ENCODE data around the gene PTPRN2. TPM values are rescaled to one million over a fixed set of nuclear protein-coding genes. Genes with fewer than 3 reads are reported as not detected.

Gene PTPRN2
- total and polyA plus RNA-seq, 9 of the 15 experiments (the other 6 are each of a cell fraction or from before 2014, with no cell fraction given) = not detected

DNA sequence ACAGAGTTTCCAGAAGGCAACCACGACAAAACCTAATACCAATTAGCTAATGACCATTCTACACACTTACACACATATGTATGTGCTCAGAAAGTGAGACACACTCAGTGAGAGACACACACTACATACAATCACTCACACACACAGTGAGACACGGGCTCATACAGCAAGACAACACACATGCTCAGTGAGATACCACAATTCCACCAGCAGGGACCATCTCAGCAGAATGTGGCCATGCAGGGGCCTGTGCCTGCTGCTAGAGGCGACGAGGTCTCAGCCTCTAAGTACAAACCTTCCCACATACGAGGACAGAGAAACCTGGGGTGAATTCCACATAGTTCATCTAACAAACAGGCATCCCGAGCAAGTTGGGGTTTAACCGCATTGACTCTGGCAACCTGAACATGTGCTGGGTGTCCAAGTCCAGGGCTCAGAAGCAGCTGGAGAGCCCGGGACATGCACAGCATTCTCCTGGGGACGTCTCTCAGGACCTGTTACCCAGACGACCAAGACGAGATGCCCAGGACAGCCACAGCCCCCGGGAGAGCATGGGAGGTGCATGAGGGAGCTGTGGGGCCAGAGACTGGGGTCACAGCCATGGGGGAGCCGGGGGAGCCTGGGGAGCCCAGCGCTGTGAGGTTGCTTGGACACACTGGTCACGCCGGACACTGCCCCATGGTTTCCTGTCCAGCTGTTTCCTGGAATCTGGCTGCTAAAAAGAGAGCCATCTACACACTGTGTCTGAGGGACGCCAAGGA lies 523.6 kb downstream of the PTPRN2 start:
- ATAC-seq = no peak
- Histone ChIP-seq H3K36me3 (ENCODE audit: control insufficient read depth, insufficient read depth, low read length) (no peaks in the 10 kb centered on the region), H3K9me3 (replicated peaks; ENCODE audit: control insufficient read depth, insufficient read depth, low read depth, low read length) (0 out of 2 replicates have a peak, but pooled peaks cover 3% of the 10 kb centered on the region), H3K4me3 (no peak overlapping the region), H4K20me1 (replicated peaks; ENCODE audit: control insufficient read depth, insufficient read depth, low read length) (no peaks in the 10 kb centered on the region), H3K4me2 (ENCODE audit: insufficient read depth, low read length) (no peak overlapping the region), H3K9me1 (ENCODE audit: control insufficient read depth, insufficient read depth, low read length) (no peaks in the 10 kb centered on the region), H3K79me2 (ENCODE audit: control insufficient read depth, insufficient read depth, low read length) (no peaks in the 10 kb centered on the region), H2AFZ (ENCODE audit: low read depth, low read length) (no peak overlapping the region), H3K27ac (ENCODE audit: extremely low read depth, low read depth, low read length) (no peak overlapping the region), H3K4me1 (replicated peaks in 1 of 2; ENCODE audit: control insufficient read depth in 2 of 2, insufficient read depth in 2 of 2, low read length in 2 of 2) (no peaks in the 10 kb centered on the region), H3K9ac (ENCODE audit: insufficient read depth in 1 of 2, low read depth in 2 of 2, low read length in 2 of 2) (no peak overlapping the region), H3K27me3 (ENCODE audit: control insufficient read depth in 2 of 2, insufficient read depth in 2 of 2, low read length in 2 of 2) (peaks cover 14 to 33% of the 10 kb centered on the region in 2 experiments; a peak in 3 of 5 replicates)
- intact Hi-C loops (cut with micrococcal nuclease) (no loop called here), in situ Hi-C loops (cut with MboI) (no loop called here)
- no peak for DNase-seq (ENCODE audit: extremely low read depth in 1 of 4, low spot score in 3 of 4)
- POLR2A ChIA-PET = no interaction called here
- CTCF ChIA-PET (ENCODE audit: low intra/inter-chr PET ratio) = no interaction called here
- no TSS peak for BruUV-seq (replicated peaks)
- WGBS (ENCODE audit: insufficient coverage, low coverage, missing lambda C conversion rate) = under 1% methylated on average over 17 of the region's 17 CpGs
- FAIRE-seq = no peak
- TF ChIP-seq, protein P1, sequence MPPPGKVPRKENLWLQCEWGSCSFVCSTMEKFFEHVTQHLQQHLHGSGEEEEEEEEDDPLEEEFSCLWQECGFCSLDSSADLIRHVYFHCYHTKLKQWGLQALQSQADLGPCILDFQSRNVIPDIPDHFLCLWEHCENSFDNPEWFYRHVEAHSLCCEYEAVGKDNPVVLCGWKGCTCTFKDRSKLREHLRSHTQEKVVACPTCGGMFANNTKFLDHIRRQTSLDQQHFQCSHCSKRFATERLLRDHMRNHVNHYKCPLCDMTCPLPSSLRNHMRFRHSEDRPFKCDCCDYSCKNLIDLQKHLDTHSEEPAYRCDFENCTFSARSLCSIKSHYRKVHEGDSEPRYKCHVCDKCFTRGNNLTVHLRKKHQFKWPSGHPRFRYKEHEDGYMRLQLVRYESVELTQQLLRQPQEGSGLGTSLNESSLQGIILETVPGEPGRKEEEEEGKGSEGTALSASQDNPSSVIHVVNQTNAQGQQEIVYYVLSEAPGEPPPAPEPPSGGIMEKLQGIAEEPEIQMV (tag; conservative IDR thresholded peaks at IDR 0.05; ENCODE audit: low read depth) = no peak
- TF ChIP-seq BRCA1 (IDR thresholded peaks at IDR 0.05) (no peak), BRCA1 (CRISPR knock-in tag; IDR thresholded peaks at IDR 0.05) (no peak), KLF16 (IDR thresholded peaks at IDR 0.05) (no peak), ZNF174 (CRISPR knock-in tag; IDR thresholded peaks at IDR 0.05) (no peak), TEAD4 (IDR thresholded peaks at IDR 0.05; ENCODE audit: low read length) (no peak), TEAD4 (CRISPR knock-in tag; IDR thresholded peaks at IDR 0.05; ENCODE audit: borderline replicate concordance) (no peak), CBFA2T2 (conservative IDR thresholded peaks at IDR 0.05) (no peak), RNF2 (IDR thresholded peaks at IDR 0.05) (no peak), RBM25 (IDR thresholded peaks at IDR 0.05; ENCODE audit: low read depth, low read length, severe bottlenecking) (no peak)
- TF ChIP-seq, protein P2, sequence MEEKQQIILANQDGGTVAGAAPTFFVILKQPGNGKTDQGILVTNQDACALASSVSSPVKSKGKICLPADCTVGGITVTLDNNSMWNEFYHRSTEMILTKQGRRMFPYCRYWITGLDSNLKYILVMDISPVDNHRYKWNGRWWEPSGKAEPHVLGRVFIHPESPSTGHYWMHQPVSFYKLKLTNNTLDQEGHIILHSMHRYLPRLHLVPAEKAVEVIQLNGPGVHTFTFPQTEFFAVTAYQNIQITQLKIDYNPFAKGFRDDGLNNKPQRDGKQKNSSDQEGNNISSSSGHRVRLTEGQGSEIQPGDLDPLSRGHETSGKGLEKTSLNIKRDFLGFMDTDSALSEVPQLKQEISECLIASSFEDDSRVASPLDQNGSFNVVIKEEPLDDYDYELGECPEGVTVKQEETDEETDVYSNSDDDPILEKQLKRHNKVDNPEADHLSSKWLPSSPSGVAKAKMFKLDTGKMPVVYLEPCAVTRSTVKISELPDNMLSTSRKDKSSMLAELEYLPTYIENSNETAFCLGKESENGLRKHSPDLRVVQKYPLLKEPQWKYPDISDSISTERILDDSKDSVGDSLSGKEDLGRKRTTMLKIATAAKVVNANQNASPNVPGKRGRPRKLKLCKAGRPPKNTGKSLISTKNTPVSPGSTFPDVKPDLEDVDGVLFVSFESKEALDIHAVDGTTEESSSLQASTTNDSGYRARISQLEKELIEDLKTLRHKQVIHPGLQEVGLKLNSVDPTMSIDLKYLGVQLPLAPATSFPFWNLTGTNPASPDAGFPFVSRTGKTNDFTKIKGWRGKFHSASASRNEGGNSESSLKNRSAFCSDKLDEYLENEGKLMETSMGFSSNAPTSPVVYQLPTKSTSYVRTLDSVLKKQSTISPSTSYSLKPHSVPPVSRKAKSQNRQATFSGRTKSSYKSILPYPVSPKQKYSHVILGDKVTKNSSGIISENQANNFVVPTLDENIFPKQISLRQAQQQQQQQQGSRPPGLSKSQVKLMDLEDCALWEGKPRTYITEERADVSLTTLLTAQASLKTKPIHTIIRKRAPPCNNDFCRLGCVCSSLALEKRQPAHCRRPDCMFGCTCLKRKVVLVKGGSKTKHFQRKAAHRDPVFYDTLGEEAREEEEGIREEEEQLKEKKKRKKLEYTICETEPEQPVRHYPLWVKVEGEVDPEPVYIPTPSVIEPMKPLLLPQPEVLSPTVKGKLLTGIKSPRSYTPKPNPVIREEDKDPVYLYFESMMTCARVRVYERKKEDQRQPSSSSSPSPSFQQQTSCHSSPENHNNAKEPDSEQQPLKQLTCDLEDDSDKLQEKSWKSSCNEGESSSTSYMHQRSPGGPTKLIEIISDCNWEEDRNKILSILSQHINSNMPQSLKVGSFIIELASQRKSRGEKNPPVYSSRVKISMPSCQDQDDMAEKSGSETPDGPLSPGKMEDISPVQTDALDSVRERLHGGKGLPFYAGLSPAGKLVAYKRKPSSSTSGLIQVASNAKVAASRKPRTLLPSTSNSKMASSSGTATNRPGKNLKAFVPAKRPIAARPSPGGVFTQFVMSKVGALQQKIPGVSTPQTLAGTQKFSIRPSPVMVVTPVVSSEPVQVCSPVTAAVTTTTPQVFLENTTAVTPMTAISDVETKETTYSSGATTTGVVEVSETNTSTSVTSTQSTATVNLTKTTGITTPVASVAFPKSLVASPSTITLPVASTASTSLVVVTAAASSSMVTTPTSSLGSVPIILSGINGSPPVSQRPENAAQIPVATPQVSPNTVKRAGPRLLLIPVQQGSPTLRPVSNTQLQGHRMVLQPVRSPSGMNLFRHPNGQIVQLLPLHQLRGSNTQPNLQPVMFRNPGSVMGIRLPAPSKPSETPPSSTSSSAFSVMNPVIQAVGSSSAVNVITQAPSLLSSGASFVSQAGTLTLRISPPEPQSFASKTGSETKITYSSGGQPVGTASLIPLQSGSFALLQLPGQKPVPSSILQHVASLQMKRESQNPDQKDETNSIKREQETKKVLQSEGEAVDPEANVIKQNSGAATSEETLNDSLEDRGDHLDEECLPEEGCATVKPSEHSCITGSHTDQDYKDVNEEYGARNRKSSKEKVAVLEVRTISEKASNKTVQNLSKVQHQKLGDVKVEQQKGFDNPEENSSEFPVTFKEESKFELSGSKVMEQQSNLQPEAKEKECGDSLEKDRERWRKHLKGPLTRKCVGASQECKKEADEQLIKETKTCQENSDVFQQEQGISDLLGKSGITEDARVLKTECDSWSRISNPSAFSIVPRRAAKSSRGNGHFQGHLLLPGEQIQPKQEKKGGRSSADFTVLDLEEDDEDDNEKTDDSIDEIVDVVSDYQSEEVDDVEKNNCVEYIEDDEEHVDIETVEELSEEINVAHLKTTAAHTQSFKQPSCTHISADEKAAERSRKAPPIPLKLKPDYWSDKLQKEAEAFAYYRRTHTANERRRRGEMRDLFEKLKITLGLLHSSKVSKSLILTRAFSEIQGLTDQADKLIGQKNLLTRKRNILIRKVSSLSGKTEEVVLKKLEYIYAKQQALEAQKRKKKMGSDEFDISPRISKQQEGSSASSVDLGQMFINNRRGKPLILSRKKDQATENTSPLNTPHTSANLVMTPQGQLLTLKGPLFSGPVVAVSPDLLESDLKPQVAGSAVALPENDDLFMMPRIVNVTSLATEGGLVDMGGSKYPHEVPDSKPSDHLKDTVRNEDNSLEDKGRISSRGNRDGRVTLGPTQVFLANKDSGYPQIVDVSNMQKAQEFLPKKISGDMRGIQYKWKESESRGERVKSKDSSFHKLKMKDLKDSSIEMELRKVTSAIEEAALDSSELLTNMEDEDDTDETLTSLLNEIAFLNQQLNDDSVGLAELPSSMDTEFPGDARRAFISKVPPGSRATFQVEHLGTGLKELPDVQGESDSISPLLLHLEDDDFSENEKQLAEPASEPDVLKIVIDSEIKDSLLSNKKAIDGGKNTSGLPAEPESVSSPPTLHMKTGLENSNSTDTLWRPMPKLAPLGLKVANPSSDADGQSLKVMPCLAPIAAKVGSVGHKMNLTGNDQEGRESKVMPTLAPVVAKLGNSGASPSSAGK (IDR thresholded peaks at IDR 0.05) = no peak
